ENCODE results near the gene IGF1. TPM values are rescaled to one million over a fixed set of nuclear protein-coding genes. Genes with fewer than 3 reads are reported as not detected.
A peak's percentile ranks its signal among the peaks of the same experiment; 100 is the strongest.

Gene IGF1
- total RNA-seq, 2 donors from 2014 or later = 15.8 to 44.8 TPM

DNA sequence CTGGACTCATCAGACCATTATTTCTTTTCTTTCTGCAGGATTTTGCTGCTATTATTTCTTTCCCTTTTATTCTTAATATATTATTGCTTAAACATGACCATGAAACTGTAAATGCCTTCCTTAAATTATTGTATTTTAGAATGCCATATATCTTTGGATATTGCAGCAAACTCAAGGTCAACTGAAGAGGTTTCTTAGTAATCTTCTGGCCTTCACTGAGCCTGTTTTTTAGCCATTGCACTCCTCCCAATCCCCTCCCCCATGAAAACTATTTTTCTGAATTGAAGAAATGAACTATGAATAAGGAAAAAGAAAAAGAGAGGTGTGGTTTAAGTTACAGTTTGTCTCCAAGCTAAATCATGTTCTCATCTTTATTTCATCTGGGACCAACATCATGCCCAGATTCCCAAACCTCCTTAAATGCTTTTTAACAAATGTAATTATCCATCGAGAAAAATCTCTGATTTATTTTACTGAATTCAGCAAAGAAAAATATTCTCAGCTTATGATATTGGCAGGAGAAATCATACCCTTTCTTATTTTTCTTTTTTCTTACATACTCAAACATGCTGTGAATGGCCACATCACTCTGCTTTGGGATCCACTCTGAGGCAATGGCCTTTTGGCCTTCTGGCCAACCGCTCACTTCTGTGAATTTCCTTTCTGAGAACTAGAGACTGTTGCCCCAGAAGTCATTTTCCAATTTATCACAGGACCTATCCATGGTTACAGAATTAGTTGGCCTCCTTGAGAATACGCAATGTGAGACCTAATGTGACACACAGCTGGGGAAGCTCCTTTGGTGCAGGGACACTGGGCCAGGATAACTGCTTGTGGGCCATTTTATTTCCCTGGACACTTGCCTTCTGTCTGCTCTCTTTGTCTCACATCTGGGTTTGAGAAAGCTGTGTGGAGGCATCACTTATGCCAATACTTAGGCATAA is 50.9 kb downstream of the IGF1 start:
- H3K4me3 ChIP-seq = no peak overlapping the region
- TF ChIP-seq, protein P1, sequence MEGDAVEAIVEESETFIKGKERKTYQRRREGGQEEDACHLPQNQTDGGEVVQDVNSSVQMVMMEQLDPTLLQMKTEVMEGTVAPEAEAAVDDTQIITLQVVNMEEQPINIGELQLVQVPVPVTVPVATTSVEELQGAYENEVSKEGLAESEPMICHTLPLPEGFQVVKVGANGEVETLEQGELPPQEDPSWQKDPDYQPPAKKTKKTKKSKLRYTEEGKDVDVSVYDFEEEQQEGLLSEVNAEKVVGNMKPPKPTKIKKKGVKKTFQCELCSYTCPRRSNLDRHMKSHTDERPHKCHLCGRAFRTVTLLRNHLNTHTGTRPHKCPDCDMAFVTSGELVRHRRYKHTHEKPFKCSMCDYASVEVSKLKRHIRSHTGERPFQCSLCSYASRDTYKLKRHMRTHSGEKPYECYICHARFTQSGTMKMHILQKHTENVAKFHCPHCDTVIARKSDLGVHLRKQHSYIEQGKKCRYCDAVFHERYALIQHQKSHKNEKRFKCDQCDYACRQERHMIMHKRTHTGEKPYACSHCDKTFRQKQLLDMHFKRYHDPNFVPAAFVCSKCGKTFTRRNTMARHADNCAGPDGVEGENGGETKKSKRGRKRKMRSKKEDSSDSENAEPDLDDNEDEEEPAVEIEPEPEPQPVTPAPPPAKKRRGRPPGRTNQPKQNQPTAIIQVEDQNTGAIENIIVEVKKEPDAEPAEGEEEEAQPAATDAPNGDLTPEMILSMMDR (IDR thresholded peaks at IDR 0.05) = no peak
- no peak for TF ChIP-seq POLR2A (IDR thresholded peaks at IDR 0.05)
- DNase-seq (no peak), ATAC-seq (peak; percentile 47)
- H3K4me1 ChIP-seq = peaks cover 6% of the 10 kb centered on the region
- WGBS, 2 donors = 76 to 92% methylated on average over 3 of the region's 3 CpGs
- H3K36me3 ChIP-seq (replicated peaks in 1 of 2; ENCODE audit: insufficient read depth in 1 of 2, low read depth in 2 of 2) = no peaks in the 10 kb centered on the region
- no peaks in the 10 kb centered on the region for H3K9me3 ChIP-seq
- no peak overlapping the region for H3K27ac ChIP-seq
- H3K27me3 ChIP-seq = no peaks in the 10 kb centered on the region
- intact Hi-C loops (cut with DNase I) = no loop called here

DNA sequence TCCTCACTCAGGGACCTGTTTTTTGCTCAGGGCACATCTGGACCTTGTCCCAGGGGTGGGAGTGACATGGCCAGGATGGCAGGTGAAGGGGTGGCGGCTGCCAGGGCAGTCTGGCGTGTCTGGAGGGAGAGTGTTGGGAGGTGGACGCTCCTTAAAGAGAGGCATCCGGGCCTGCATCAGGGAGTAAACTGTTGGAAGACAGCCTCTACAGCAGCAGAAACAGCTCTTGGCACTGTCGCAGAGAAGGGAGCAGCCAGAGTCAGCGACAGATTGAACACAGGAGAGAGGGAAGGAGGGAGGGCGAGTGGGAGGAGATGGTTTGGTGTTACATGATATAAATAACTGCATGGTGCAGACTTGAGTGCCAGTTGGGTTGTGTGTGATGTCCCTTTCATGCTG is 52.8 kb downstream of the IGF1 start:
- no peaks in the 10 kb centered on the region for H3K36me3 ChIP-seq (replicated peaks in 1 of 2; ENCODE audit: insufficient read depth in 1 of 2, low read depth in 2 of 2)
- intact Hi-C loops (cut with DNase I) = no loop called here
- no peak for ATAC-seq
- no peak for TF ChIP-seq POLR2A (IDR thresholded peaks at IDR 0.05)
- TF ChIP-seq, protein P1 (IDR thresholded peaks at IDR 0.05) = no peak
- H3K27ac ChIP-seq = no peak overlapping the region
- 59 to 72% methylated on average over 7 of the region's 7 CpGs for WGBS, 2 donors
- H3K9me3 ChIP-seq = no peaks in the 10 kb centered on the region
- no peaks in the 10 kb centered on the region for H3K27me3 ChIP-seq
- DNase-seq = peak in 2 of 4 donors; percentile 29 to 36
- peaks cover 6% of the 10 kb centered on the region for H3K4me1 ChIP-seq
- H3K4me3 ChIP-seq = no peak overlapping the region

DNA sequence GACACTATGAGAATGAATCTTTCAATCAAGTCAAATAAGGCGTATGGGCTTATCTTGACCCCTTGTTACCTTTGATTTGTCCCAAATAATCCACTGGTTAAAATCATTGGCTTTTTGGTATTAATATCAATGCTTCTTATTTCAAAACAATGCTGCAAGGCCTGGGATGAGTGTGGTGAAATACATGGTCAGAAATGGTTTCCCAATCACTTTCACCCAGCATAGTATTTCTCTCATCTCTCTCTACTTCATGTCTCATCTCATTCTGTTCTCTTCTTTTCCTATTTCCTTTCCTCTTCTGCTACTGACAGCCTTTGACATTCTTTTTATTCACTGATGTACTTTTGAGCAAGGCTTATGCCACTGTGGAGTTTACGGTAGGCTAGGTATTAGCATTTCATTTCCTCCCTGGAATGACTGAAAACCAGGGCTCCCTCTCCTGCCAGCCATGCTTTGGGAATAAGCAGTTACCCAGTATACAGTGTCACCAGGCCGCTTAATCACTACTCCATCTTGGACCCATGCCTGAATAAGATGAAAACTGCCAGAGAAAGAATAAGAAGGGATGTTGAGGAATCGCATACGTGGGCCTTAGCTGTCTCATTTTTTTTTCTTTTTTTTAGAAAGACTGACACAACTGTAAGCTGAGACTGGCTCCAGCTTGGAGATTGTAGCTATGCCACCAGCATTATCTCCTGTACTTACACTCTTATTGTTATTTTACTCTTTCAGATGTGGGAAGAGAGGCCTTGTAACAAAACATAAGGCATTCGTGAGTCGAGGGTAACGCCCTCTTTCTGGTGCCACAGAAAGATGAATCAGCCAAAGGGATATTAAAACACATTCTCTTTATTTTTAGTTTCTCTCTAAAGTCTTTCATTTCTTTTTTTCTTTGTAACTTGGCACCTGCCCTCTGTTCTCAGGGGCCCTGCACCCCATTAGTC is 53.5 kb downstream of the IGF1 start:
- H3K27ac ChIP-seq = no peak overlapping the region
- H3K36me3 ChIP-seq (replicated peaks in 1 of 2; ENCODE audit: insufficient read depth in 1 of 2, low read depth in 2 of 2) = no peaks in the 10 kb centered on the region
- no peaks in the 10 kb centered on the region for H3K9me3 ChIP-seq
- no peak for TF ChIP-seq POLR2A (IDR thresholded peaks at IDR 0.05)
- TF ChIP-seq, protein P1 (IDR thresholded peaks at IDR 0.05) = no peak
- ATAC-seq = no peak
- peaks cover 6% of the 10 kb centered on the region for H3K4me1 ChIP-seq
- no peak overlapping the region for H3K4me3 ChIP-seq
- 66 to 71% methylated on average over 8 of the region's 8 CpGs for WGBS, 2 donors
- no peak for DNase-seq
- no peaks in the 10 kb centered on the region for H3K27me3 ChIP-seq
- intact Hi-C loops (cut with DNase I) = no loop called here

DNA sequence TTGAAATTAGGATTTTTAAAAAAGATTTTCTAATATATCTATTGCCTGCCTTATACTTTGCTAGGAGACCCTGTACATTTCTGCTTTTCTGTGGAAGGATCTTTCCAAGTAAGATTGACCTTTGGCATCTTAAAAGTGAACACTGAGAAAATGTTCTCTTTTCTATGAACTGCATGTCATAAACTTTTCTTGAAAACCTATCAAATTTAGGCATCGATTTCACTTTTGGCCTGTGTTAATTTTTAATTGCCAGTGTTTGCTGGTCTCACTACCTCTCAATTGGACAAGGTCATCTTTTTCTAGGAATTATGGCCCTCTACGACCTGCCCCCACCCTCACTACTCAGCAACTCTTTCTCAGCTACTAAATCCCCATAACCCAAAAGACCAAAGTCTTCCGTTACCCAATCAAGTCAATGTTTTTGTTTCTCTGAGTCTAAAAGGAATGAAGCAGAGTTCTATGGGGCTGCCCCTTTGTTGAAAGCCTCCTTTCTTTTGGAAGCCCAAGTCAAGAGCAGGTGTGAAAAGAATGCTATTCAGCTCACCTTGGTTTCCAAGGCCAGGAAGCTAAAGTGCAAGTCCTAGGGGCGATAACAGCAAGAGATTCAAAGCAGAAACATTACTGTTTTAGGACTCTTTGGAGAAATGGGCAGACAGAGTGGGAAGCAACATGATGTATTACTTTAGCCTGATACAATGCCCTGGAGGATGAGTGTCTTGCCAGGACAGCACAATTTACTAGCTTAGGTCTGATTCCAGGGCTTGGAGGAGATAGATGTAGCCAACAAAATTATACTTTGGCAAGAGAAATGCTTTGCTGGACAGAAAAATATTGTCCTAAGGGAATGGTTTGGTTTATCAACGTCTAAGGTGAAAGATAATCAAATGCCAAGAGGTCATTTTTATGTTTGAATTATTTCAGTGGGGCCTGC is 55.0 kb downstream of the IGF1 start:
- H3K27ac ChIP-seq = no peak overlapping the region
- intact Hi-C loops (cut with DNase I) = no loop called here
- ATAC-seq (no peak), DNase-seq (no peak)
- no peak for TF ChIP-seq POLR2A (IDR thresholded peaks at IDR 0.05)
- TF ChIP-seq, protein P1 (IDR thresholded peaks at IDR 0.05) = no peak
- 46 to 57% methylated on average over 5 of the region's 5 CpGs for WGBS, 2 donors
- peaks cover 6% of the 10 kb centered on the region for H3K4me1 ChIP-seq
- H3K36me3 ChIP-seq (replicated peaks in 1 of 2; ENCODE audit: insufficient read depth in 1 of 2, low read depth in 2 of 2) = no peaks in the 10 kb centered on the region
- H3K4me3 ChIP-seq = no peak overlapping the region
- no peaks in the 10 kb centered on the region for H3K27me3 ChIP-seq
- no peaks in the 10 kb centered on the region for H3K9me3 ChIP-seq
